Erythroblast (primary cell): ENCODE measurements around the gene AVPI1.

ENCODE experiments used
- GATA1 ChIP-seq: IDR thresholded peaks from 2 replicates; pipeline ENCODE4 v1.6.1; 2011; ENCODE audit warnings: low read depth, mild to moderate bottlenecking, control low read depth, low read length, moderate library complexity
- POLR2A ChIP-seq: IDR thresholded peaks from 2 replicates; pipeline ENCODE4 v1.6.1; 2011; ENCODE audit warnings: mild to moderate bottlenecking, low read length

- no peak for TF ChIP-seq POLR2A
- no peak for TF ChIP-seq GATA1
Observed at GRCh38 chr10:97723001-97723400, 36.0 kb upstream of the AVPI1 start.
